Urothelium cell line (cell line): ENCODE data around the gene IL21R.
"Not testable (repeated sequence)": the region's sequence is repeated elsewhere in the genome, so short reads cannot be mapped to it uniquely, and the experiment has no call there.

Source experiments
- DNase-seq: peaks from one replicate; pipeline ENCODE4 v3.0.0; 2011; ENCODE audit warnings: low spot score, mixed read lengths
- FAIRE-seq: peaks from 2 replicates; lab custom pipeline; 2011; peaks lifted over from hg19 to GRCh38; lab: Jason Lieb, UNC

Gene IL21R

GRCh38 chr16:27400751-27401620 lies 988 bp upstream of the IL21R start:
- FAIRE-seq (no peak), DNase-seq (no peak)

- DNase-seq (no peak), FAIRE-seq (no peak)
These were observed 592 bp downstream of the IL21R start for GRCh38 chr16:27402569-27402963.

DNA sequence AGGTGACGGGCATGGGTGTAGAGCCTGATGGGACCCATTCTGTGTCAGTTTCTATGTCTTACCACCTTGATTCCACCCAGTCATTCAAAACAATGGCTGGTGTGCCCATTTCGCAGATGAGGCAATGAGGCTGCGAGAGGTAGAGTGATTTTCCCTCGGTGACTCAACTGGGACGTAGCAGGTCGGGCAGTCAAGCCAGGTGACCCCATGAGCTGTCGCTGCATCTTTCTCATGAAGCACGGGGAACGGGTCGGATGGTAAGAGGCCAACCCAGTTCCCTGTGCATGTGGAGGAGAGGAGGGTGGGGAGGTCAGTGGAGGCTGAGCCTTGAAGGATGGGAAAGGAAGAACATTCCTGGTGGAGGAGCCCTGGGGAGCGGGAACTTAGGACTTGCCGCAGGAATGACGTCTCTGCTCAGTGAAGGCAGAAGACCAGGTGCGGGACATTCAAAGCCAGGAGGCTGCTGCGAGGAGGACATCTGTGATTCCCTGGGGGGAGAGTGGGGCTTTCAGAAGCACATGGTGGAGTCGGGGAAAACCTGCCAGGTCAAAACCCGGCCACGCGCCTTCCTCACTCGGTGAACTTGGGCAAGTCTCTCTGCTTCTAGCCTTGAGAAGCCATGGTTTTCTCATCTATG lies 1.1 kb downstream of the IL21R start:
- DNase-seq (no peak), FAIRE-seq (no peak)

- DNase-seq (no peak), FAIRE-seq (no peak)
These were observed 1.6 kb downstream of the IL21R start for GRCh38 chr16:27403601-27403992.

DNA sequence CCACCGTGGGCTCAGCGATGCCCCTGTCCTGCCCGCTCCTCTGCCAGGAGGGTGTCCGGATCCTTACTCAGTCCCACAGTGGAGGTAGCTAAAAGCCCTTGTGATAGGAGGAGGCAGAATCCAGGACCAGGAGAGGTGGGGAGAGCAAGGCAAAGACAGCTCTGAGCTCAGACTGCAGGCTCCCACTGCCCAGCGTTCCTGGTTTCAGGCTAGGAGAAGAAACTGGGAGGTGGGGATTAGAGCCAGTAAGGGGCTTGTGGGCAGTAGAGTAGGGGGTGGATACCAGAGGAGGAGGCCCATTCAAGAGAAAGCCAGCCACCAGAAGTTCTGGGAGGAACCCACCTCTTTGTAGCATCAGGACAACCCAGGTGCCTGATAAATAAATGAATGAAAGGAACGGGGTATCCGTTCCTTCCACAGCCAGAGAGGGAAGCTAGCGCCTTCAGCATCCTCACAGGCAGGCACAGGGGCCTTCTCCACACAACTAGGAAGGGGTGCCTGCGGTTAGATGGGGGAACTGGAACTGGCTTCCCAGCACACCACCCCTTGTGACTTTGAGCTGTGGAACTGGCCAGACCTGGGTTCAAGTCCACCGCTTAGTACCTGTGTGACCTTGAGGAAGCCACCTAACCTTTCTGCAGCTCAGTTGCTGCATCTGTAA lies 2.3 kb downstream of the IL21R start:
- FAIRE-seq: no peak

DNA sequence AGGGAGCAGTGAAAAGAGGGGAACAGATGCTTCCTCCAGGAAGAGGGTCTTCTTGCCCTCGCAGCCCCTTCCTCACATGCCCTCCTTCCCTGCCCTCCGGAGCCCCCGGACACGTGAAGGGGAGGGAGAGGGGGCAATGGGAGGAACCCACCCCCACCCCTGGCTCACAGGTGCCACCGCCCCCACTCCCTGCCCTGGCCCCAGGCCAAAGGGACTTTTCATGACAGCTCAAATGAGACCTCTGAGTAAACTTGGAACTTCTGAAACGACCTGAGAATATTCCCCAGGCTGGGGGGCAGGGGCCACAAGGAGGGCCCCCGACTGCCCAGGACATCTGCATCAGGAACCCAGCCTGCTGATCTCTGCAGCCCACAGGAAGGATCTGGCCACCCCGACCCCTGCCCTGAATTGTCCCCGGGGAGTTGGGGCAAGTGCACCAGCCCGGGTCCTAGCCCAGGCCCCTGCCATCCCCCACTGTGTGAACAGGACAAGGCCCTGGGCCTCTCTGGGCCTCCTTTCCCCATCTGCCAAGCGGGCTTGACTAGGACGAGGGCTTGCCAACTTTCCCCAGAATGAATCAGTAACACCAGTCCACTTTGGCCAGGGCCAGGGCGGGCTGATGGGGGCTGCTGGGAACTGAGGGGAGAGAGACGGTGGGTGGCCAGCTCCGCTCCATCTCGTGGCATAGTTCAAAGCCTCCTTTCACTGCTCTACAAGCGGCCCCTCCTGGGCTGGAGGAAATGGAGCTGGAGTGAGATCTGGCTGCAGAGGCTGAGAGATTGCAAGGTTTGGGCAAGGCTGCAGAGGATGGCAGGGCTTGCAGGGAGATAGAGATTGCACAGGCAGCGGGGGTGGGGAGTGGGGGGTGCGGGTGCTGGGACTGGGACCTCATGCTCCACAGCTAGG lies 3.8 kb downstream of the IL21R start:
- no peak for DNase-seq
- FAIRE-seq: no peak

More for the DNA sequence above, 2.3 kb downstream of the IL21R start:
- DNase-seq: no peak

DNA sequence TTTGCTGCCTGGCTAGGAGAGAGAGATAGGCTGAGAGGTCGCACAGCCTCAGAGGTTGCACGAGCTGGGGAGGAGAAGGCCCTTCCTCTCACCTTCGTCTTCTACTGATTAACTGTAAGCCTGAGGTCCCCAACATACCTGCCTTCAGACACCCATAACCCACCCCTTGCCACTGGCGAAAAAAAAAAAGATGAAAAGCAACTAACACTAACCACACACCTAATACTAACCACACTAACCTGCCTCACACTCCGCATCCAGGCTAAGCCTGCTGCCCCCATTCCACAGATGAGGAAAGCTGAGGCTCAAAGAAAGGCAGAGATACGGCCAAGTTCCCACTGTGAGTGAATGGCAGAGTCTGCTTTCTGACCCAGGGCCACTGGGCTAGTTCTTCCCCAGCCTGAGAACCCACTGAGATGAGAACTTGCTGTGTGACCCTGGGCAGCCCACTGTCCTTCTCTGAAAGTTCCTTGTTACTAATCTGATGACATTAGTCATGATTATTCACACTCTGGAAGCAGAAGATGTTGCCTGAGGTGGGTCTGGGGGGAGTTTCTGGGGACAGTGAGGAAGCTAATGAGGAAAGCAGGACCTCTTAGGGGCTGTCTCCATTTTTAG lies 4.6 kb downstream of the IL21R start:
- DNase-seq (no peak), FAIRE-seq (no peak)

GRCh38 chr16:27407133-27407532 lies 5.2 kb downstream of the IL21R start:
- DNase-seq (no peak), FAIRE-seq (no peak)

- DNase-seq (peak; percentile 26), FAIRE-seq (no peak)
These were observed 6.1 kb downstream of the IL21R start for GRCh38 chr16:27408012-27408601.

- FAIRE-seq (no peak), DNase-seq (no peak)
These were observed 6.6 kb downstream of the IL21R start for GRCh38 chr16:27408602-27409031.

DNA sequence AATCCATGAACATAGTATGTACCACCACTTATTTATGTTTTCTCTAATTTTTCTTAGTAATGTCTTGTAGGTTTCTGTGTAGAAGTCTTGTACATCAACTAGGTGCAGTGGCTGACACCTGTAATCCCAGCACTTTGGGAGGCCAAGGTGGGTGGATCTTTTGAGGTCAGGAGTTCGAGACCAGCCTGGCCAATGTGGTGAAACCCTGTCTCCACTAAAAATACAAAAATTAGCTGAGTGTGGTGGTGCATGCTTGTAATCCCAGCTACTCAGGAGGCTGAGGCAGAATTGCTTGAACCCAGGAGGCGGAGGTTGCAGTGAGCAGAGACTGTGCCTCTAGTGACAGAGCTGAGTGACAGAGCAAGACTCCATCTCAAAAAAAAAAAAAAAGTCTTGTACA lies 8.0 kb downstream of the IL21R start:
- DNase-seq, FAIRE-seq: not testable (repeated sequence)

DNA sequence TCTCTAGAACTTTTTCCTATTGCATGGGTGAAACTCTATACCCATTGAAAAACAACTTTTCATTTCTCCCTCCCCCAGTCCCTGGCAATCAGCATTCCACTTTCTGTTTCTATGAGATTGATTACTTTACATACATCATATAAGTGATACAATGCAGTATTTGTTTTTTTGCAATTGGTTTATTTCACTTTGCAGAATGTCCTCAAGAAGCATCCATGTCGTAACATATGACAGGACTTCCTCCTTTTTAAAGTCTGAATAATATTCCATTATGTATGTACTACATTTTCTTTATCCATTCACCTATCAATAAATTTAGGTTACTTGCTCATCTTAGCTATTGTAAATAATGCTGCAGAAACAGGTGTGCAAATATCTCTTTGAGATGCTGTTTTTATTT lies 8.8 kb downstream of the IL21R start:
- no peak for FAIRE-seq

GRCh38 chr16:27413956-27414355 lies 12.0 kb downstream of the IL21R start:
- FAIRE-seq: no peak

More for the DNA sequence above, 8.8 kb downstream of the IL21R start:
- no peak for DNase-seq

DNA sequence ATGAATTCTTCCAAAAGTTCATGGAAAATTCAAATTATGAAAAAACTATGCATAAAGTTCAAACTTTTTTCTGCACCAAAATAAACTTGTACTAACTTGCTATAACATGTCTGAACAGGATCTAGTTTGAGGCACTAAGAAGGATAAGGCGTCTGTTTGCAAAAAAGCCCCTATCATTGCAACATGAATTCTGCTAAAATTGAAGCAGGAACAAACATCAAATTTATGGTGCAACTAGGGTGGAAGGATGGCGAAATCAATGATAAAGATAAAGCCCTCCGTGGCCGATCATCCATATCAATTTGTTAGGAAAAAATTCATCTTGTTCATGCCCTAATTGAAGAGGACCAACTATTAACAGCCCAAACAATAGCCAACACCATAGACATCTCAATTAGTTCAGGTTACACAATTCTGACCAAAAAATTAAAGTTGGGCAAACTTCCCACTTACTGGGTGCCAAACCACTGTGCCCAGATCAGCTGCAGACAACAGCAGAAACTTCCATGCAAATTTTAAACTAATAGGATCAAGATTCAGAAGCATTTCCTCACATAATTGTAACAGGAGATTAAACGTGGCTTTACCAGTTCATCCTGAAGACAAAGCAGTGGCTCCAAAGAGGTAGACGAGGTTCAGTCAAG lies 12.9 kb downstream of the IL21R start:
- DNase-seq: no peak
- no peak for FAIRE-seq

More at GRCh38 chr16:27413956-27414355, 12.0 kb downstream of the IL21R start:
- no peak for DNase-seq

DNA sequence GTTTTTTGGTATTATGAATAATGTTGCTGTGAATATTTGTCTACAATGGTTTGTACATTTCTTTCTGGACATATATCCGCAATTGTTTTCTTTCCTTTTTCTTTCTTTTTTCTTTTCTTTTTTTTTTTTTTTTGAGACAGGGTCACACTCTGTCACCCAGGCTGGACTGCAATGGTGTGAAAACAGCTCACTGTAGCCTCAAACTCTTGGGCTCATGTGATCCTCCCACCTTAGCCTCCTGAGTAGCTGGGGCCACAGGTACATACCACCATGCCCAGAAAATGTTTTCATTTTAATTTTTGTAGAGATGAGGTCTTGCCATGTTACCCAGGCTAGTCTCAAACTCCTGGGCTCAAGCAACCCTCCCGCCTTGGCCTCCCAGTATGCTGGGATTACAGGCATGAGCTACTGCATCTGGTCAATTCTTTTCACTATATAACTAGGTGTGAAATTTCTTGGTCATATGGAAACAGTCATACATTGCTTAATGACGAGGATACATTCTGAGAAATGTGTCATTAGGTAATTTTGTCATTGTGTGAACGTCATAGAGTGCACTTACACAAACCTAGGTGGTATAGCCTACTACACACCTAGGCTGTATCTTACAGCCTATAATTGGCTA lies 15.2 kb downstream of the IL21R start:
- no peak for FAIRE-seq
- DNase-seq: no peak

DNA sequence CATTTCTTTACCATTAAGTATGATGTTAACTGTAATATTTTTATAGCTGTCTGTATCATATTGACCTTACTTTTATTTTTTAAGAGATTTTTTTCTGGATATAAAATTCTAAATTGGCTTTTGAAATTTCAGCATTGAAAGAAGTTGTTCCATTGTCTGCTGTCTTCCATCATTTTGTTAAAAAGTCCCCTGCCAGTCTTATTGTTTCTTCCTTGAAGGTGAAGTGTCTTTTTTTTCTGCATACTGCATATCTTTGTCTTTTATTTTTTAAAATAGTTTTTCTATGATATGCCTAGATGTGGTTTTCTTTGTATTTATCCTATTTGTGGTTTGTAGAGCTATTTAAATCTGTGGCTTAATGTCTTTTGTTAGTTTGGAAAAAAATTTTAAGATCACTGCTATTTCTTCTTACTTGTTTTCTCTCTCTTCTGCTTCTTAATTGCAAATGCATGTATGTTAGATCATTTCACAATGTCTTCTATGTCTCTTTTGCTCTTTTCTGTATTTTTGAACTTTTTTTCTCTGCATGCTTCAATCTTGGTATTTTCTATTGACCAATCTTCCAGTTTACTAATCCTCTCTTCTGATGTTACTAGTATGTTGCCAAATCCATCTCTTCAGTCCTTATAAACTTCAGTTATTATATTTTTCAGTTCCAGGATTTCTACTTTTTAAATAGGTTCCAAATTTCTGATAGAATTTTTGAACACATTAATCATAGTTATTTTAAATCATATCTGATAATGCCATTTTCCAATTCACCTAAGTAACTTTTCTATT lies 20.2 kb downstream of the IL21R start:
- FAIRE-seq: no peak
- no peak for DNase-seq

GRCh38 chr16:27424772-27425498 lies 23.0 kb downstream of the IL21R start:
- DNase-seq (no peak), FAIRE-seq (no peak)
